Measurements from ENCODE around the gene CARMIL3. TPM values are rescaled to one million over a fixed set of nuclear protein-coding genes. Genes with fewer than 3 reads are reported as not detected.
"Not testable (repeated sequence)": the region's sequence is repeated elsewhere in the genome, so short reads cannot be mapped to it uniquely, and the experiment has no call there.

CARMIL3 gene
- total and polyA plus RNA-seq, 3 experiments from 2014 or later: 0.14 to 1.5 (median 1.2) TPM

DNA sequence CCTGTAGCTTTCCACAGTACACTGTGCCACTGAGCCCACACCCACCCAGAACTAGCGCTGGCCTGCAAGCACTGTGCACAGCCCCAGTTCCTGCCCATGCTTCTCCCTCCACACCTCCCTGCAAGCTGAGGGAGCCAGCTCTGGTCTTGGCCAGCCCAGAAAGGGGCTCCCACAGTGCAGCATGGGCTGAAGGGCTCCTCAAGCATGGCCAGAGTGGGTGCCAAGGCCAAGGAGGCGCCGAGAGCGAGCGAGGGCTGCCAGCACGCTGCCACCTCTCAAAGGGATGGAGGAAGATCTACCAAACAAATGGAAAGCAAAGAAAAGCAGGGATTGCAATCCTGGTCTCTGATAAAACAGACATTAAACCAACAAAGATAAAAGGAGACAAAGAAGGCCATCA is 36.1 kb upstream of the CARMIL3 start:
- CTCF ChIA-PET; H3K27ac Mint-ChIP-seq; H3K9me3 ChIP-seq (ENCODE audit: low read length); H3K4me1 ChIP-seq (ENCODE audit: insufficient read depth, low read length); H3K4me3 Mint-ChIP-seq; H3K36me3 ChIP-seq (ENCODE audit: insufficient read depth, low read length); H3K4me1 Mint-ChIP-seq; POLR2A ChIA-PET; DNase-seq; H3K27ac ChIP-seq (ENCODE audit: low read depth, low read length); H3K27me3 ChIP-seq (ENCODE audit: insufficient read depth, low read length, poor library complexity, severe bottlenecking); H3K9me3 Mint-ChIP-seq; H3K36me3 Mint-ChIP-seq; H3K4me3 ChIP-seq (ENCODE audit: low read length): not testable (repeated sequence)
- peaks cover 2 to 11% of the 10 kb centered on the region in 2 donors for H3K27me3 Mint-ChIP-seq

DNA sequence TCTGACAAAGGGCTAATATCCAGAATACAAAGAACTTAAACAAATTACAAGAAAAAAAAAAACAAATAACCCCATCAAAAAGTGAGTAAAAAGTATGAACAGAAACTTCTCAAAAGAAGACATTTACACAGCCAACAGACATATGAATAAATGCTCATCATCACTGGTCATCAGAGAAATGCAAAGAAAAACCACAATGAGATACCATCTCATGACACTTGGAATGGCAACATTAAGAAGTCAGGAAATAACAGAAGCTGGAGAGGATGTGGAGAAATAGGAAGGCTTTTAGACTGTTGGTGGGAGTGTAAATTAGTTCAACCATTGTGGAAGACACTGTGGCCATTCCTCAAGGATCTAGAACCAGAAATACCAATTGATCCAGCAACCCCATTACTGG is 32.8 kb upstream of the CARMIL3 start:
- H3K36me3 ChIP-seq (ENCODE audit: insufficient read depth, low read length); H3K4me3 Mint-ChIP-seq; H3K9me3 Mint-ChIP-seq; H3K4me1 Mint-ChIP-seq; H3K36me3 Mint-ChIP-seq; H3K27ac Mint-ChIP-seq; H3K27me3 ChIP-seq (ENCODE audit: insufficient read depth, low read length, poor library complexity, severe bottlenecking); H3K9me3 ChIP-seq (ENCODE audit: low read length); H3K27ac ChIP-seq (ENCODE audit: low read depth, low read length); CTCF ChIA-PET; H3K4me3 ChIP-seq (ENCODE audit: low read length); POLR2A ChIA-PET; H3K4me1 ChIP-seq (ENCODE audit: insufficient read depth, low read length); DNase-seq: not testable (repeated sequence)
- H3K27me3 Mint-ChIP-seq: peaks cover 2 to 12% of the 10 kb centered on the region in 2 donors

DNA sequence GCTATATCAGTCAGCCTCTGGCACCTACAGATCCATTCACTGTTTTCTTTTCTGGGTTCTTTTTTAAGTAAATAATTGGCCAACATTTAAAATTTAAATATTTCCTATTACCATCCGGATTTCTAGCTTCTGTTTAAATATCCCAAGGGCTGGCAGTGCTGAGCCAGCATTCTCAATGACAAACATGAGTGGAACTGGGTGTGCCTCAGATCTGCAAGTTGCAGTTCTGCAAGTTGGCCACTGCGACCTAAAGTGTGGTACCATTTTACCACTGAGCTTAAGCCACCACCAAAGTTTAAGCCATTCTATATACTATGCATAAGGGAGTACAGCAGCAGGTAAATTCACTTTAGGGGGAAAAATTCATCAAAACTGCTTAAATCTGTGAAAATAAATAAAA is 31.9 kb upstream of the CARMIL3 start:
- H3K4me3 Mint-ChIP-seq; H3K4me3 ChIP-seq (ENCODE audit: low read length); POLR2A ChIA-PET; H3K36me3 ChIP-seq (ENCODE audit: insufficient read depth, low read length); H3K9me3 Mint-ChIP-seq; H3K4me1 Mint-ChIP-seq; H3K27ac ChIP-seq (ENCODE audit: low read depth, low read length); H3K9me3 ChIP-seq (ENCODE audit: low read length); H3K4me1 ChIP-seq (ENCODE audit: insufficient read depth, low read length); CTCF ChIA-PET; H3K27me3 ChIP-seq (ENCODE audit: insufficient read depth, low read length, poor library complexity, severe bottlenecking); H3K27ac Mint-ChIP-seq; DNase-seq: not testable (repeated sequence)
- peaks cover 0 to 14% (median 0%) of the 10 kb centered on the region in 3 donors for H3K36me3 Mint-ChIP-seq
- peaks cover 2 to 12% of the 10 kb centered on the region in 2 donors for H3K27me3 Mint-ChIP-seq

DNA sequence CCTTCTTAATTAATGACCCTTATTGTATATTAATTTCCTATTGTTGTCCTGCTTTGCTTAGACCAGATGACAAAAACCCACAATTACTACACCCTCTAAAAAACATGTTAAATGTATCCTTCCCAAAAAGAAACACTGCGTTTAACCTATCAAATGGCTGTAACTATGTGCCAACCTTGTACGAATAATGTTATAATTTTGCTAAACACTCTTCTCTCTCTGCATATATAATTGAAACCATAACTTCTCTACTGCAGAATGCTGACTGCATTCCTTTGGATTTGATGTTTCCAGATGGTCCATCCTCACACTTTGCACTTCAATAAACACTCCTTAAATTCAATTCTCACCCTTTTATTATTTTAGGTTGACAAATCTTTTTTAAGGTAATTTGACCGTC is 31.3 kb upstream of the CARMIL3 start:
- H3K4me3 Mint-ChIP-seq; H3K27me3 ChIP-seq (ENCODE audit: insufficient read depth, low read length, poor library complexity, severe bottlenecking); H3K4me1 Mint-ChIP-seq; H3K4me1 ChIP-seq (ENCODE audit: insufficient read depth, low read length); DNase-seq; H3K9me3 ChIP-seq (ENCODE audit: low read length); H3K27ac Mint-ChIP-seq; H3K27ac ChIP-seq (ENCODE audit: low read depth, low read length); H3K4me3 ChIP-seq (ENCODE audit: low read length); POLR2A ChIA-PET; CTCF ChIA-PET; H3K36me3 ChIP-seq (ENCODE audit: insufficient read depth, low read length); H3K9me3 Mint-ChIP-seq: not testable (repeated sequence)
- Mint-ChIP-seq H3K36me3 (peaks cover 0 to 14% (median 0%) of the 10 kb centered on the region in 3 donors), H3K27me3 (peaks cover 2 to 12% of the 10 kb centered on the region in 2 donors)

DNA sequence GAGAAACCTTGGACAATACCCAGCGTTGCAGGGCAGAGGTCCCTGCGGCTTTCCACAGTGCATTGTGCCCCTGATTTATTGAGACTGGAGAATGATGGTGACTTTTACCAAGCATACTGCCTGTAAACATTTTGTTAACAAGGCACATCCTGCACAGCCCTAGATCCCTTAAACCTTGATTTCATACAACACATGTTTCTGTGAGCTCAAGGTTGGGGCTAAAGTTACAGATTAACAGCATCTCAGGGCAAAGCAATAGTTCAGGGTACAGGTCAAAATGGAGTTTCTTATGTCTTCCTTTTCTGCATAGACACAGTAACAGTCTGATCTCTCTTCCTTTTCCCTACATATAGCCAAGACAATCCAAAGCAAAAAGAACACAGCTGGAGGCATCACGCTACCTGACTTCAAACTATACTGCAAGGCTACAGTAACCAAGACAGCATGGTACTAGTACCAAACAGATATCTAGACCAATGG is 26.8 kb upstream of the CARMIL3 start:
- not testable (repeated sequence) for H3K27ac Mint-ChIP-seq; H3K36me3 ChIP-seq (ENCODE audit: insufficient read depth, low read length)

DNA sequence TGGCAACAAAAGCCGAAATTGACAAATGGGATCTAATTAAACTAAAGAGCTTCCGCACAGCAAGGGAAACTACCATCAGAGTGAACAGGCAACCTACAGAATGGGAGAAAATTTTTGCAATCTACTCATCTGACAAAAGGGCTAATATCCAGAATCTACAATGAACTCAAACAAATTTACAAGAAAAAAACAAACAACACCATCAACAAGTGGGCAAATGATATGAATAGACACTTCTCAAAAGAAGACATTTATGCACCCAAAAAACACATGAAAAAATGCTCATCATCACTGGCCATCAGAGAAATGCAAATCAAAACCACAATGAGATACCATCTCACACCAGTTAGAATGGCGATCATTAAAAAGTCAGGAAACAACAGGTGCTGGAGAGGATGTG is 22.1 kb upstream of the CARMIL3 start:
- H3K36me3 Mint-ChIP-seq; H3K27me3 ChIP-seq (ENCODE audit: insufficient read depth, low read length, poor library complexity, severe bottlenecking); H3K36me3 ChIP-seq (ENCODE audit: insufficient read depth, low read length); H3K4me1 Mint-ChIP-seq; H3K27me3 Mint-ChIP-seq; H3K27ac Mint-ChIP-seq; DNase-seq; CTCF ChIA-PET; H3K4me3 Mint-ChIP-seq; H3K27ac ChIP-seq (ENCODE audit: low read depth, low read length); H3K9me3 ChIP-seq (ENCODE audit: low read length); H3K4me1 ChIP-seq (ENCODE audit: insufficient read depth, low read length); H3K4me3 ChIP-seq (ENCODE audit: low read length); POLR2A ChIA-PET: not testable (repeated sequence)
- H3K9me3 Mint-ChIP-seq: peaks cover 0 to 23% (median 13%) of the 10 kb centered on the region in 5 donors

More for the DNA sequence above, 26.8 kb upstream of the CARMIL3 start:
- H3K4me1 Mint-ChIP-seq; H3K9me3 Mint-ChIP-seq; H3K4me3 ChIP-seq (ENCODE audit: low read length); H3K4me3 Mint-ChIP-seq; H3K27me3 ChIP-seq (ENCODE audit: insufficient read depth, low read length, poor library complexity, severe bottlenecking); DNase-seq; CTCF ChIA-PET; H3K27ac ChIP-seq (ENCODE audit: low read depth, low read length); H3K9me3 ChIP-seq (ENCODE audit: low read length); POLR2A ChIA-PET; H3K4me1 ChIP-seq (ENCODE audit: insufficient read depth, low read length): not testable (repeated sequence)
- Mint-ChIP-seq H3K27me3 (peaks cover 0 to 13% of the 10 kb centered on the region in 2 donors), H3K36me3 (peaks cover 0 to 11% (median 0%) of the 10 kb centered on the region in 3 donors)

DNA sequence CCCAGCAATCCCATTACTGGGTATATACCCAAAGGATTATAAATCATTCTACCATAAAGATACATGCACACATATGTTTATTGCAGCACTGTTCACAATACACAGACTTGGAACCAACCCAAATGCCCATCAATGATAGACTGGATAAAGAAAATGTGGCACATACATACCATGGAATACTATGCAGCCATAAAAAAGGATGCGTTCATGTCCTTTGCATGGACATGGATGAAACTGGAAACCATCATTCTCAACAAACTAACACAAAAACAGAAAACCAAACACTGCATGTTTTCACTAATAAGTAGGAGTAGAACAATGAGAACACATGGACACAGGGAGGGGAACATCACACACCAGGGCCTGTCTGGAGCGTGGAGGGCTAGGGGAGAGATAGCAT is 20.5 kb upstream of the CARMIL3 start:
- H3K36me3 ChIP-seq (ENCODE audit: insufficient read depth, low read length); POLR2A ChIA-PET; H3K4me1 ChIP-seq (ENCODE audit: insufficient read depth, low read length); H3K4me1 Mint-ChIP-seq; CTCF ChIA-PET; H3K27me3 Mint-ChIP-seq; H3K4me3 Mint-ChIP-seq; H3K9me3 ChIP-seq (ENCODE audit: low read length); DNase-seq; H3K36me3 Mint-ChIP-seq; H3K27me3 ChIP-seq (ENCODE audit: insufficient read depth, low read length, poor library complexity, severe bottlenecking); H3K27ac Mint-ChIP-seq; H3K4me3 ChIP-seq (ENCODE audit: low read length); H3K27ac ChIP-seq (ENCODE audit: low read depth, low read length): not testable (repeated sequence)
- peaks cover 0 to 23% (median 13%) of the 10 kb centered on the region in 5 donors for H3K9me3 Mint-ChIP-seq

DNA sequence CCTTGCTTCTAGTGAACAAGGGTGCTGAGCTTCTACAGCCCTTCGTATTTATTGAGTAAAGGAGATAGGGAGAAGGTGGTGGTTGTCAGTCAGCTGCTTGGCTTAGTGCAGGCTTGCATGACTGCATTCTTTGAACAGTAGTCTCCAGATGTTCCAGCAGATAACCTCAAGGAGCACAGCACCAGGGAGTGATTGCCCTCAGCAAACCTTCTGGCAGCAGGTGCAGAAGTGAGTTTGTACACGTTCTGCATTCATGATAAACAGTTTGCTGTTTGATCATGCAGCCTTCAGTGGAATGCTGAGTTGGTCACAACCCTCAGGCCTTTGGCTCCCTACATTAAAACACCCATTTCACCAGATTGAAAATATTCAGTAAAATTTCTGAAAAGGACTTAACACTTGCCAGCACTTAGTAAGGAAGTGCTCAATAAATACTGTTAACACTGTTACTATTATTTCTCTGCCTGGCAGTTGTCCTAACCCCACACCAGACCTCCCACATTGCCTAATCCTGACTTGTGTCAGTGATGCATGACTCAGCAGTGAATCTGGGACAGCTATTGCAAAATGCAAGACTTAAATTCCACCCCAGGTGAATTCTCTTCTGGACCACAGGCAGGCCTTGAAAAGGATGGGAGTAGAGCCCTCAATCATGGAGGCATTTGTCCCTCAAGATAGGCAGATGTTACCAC is 18.9 kb upstream of the CARMIL3 start:
- no peaks in the 10 kb centered on the region for H3K36me3 ChIP-seq (ENCODE audit: insufficient read depth, low read length)
- POLR2A ChIA-PET: no interaction called here
- H3K9me3 ChIP-seq (ENCODE audit: low read length): no peaks in the 10 kb centered on the region
- no peaks in the 10 kb centered on the region for H3K27me3 ChIP-seq (ENCODE audit: insufficient read depth, low read length, poor library complexity, severe bottlenecking)
- H3K36me3 Mint-ChIP-seq: peaks cover 0 to 6% (median 2%) of the 10 kb centered on the region in 3 donors
- H3K4me3 ChIP-seq (ENCODE audit: low read length): no peak overlapping the region
- H3K4me1 ChIP-seq (ENCODE audit: insufficient read depth, low read length): no peaks in the 10 kb centered on the region
- no peak for DNase-seq
- peak overlapping the region in 1 of 7 donors; percentile 8 for H3K4me3 Mint-ChIP-seq
- H3K27ac Mint-ChIP-seq: no peak overlapping the region
- H3K27ac ChIP-seq (ENCODE audit: low read depth, low read length): no peak overlapping the region
- H3K4me1 Mint-ChIP-seq: peaks cover 8 to 11% (median 10%) of the 10 kb centered on the region in 3 donors
- no peaks in the 10 kb centered on the region for H3K27me3 Mint-ChIP-seq
- H3K9me3 Mint-ChIP-seq: peaks cover 0 to 23% (median 13%) of the 10 kb centered on the region in 5 donors
- CTCF ChIA-PET: interaction anchor here (1.6 kb wide), 1 partner anchor 11 kb away, joined by 4 read pairs; no protein-coding TSS in a partner anchor

Measured in CD8-positive, alpha-beta memory T cell (primary cell).